HG03045 (cell line): ENCODE measurements around the gene LUC7L3.
"Not testable (repeated sequence)": the region's sequence is repeated elsewhere in the genome, so short reads cannot be mapped to it uniquely, and the experiment has no call there.

Experiments
- ATAC-seq: cut with Tn5 transposase; IDR thresholded peaks from one replicate; pipeline ENCODE4 v1.9.1; 2021; ENCODE audit warnings: mild to moderate bottlenecking, moderate library complexity; ENCODE audit not compliant: unreplicated experiment

Gene LUC7L3

GRCh38 chr17:50708050-50709000 lies 11.1 kb upstream of the LUC7L3 start:
- ATAC-seq: no peak

- ATAC-seq: not testable (repeated sequence)
These were observed 10.3 kb upstream of the LUC7L3 start for GRCh38 chr17:50709053-50709452.

- ATAC-seq: no peak
These were observed 9.4 kb upstream of the LUC7L3 start for GRCh38 chr17:50710025-50710424.

GRCh38 chr17:50710650-50711049 lies 8.8 kb upstream of the LUC7L3 start:
- no peak for ATAC-seq

DNA sequence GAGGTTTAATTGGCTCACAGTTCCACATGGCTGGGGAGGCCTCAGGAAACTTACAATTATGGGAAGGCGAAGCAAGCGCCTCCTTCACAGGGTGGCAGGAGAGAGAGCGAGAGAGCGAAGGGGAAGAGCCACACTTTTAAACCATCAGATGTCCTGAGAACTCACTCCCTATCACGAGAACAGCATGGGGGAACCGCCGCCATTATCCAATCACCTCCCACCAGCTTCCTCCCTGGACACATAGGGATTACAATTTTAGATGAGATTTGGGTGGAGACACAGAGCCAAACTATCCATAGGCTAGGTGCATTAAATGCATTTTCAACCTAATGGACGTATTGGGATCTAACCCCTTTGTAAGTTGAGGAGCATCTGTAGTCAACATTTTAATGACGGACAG lies 6.8 kb upstream of the LUC7L3 start:
- ATAC-seq: no peak

DNA sequence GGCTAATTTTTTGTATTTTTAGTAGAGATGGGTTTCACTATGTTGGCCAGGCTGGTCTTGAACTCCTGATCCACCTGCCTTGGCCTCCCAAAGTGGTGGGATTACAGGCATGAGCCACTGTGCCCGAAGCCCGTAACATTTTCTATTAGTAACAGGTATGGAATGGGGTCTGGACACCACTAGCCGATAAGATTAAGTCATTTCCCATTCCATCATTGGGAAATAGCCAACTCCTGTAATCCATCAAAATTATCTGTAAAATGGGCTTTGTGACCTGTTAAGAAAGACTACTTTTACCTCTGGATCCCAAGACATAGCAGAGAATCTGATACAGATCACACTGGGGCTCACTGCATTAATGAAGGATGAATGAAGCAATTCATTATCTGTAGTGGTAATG lies 3.9 kb upstream of the LUC7L3 start:
- ATAC-seq: no peak

DNA sequence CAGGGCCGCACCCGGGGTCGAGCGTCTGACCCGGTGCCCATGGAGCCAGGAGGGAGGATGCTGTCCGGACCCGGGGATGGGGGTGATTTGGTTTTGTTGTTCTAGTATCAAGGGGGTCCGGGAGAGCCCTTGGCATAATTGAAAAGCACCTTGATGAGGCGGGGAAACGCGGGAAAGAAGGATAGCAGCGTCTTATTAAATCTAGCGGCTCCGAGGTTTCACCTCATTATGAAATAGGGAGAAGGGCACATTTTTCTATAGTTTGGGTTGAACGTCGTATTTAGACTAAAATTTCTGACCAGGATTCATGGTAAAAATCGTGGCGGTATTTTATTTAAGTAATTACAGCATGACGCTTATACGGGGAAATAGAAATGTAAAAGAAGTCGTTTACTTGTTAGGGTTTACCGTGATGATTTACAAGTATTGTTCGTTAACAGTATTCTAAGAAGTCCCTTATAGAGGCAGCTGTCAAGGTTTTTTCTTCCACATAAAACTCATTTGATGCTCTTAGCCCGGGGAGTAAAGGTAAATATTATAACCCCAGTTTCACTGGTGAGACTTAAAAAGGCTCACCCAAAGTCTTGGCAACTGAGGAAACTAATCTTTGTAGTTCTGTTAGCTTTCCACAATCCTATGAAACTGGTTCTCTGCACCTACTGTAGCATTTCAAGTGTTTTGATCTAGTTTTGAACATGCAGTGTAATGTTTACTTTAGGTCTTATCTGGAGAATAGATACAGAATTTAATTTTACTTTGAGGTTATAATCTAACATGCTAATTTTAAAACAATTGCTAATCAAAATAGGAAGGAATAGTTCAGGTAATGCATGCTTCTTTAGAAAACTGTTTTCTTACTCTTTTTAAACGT lies 756 bp downstream of the LUC7L3 start:
- ATAC-seq: no peak

DNA sequence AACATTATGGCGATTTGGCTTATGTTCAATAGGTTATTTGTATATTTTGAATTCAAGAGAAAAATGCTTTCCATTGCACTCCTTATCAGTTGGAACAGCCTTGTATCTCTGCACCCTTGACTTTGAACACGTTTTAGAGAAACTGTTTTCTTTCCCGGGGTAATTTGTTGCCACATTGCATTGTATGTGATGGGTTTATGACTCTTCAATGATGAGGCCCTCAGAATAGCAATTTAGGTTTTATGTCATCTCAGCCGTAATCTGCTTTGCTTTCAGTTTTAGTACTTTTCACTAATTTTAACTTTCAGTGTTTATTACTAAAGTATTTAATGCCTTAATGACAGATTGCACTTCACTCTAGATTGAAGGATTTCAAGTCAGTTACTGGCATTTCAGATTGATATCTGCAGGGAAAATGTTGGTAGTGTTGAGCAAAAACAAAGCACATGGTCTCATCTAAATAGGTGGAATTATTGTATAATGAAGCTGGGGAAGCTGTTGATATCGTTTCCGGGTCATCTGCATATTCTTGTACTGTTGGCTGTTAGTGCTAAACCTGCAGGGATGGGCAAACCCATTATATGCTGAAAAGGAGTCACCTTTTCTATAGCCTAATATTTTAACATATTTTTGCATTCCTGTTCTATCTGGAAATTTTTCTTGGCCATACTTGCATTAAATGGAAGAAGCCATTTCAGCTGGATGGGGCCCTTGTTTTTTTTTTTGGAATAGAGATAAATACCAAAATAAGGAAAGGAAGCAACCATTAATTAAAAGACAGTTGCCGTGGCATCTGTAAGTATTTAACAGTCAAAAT lies 2.0 kb downstream of the LUC7L3 start:
- ATAC-seq: no peak

GRCh38 chr17:50722746-50723145 lies 3.3 kb downstream of the LUC7L3 start:
- ATAC-seq: no peak

GRCh38 chr17:50724622-50725021 lies 5.2 kb downstream of the LUC7L3 start:
- ATAC-seq: not testable (repeated sequence)

DNA sequence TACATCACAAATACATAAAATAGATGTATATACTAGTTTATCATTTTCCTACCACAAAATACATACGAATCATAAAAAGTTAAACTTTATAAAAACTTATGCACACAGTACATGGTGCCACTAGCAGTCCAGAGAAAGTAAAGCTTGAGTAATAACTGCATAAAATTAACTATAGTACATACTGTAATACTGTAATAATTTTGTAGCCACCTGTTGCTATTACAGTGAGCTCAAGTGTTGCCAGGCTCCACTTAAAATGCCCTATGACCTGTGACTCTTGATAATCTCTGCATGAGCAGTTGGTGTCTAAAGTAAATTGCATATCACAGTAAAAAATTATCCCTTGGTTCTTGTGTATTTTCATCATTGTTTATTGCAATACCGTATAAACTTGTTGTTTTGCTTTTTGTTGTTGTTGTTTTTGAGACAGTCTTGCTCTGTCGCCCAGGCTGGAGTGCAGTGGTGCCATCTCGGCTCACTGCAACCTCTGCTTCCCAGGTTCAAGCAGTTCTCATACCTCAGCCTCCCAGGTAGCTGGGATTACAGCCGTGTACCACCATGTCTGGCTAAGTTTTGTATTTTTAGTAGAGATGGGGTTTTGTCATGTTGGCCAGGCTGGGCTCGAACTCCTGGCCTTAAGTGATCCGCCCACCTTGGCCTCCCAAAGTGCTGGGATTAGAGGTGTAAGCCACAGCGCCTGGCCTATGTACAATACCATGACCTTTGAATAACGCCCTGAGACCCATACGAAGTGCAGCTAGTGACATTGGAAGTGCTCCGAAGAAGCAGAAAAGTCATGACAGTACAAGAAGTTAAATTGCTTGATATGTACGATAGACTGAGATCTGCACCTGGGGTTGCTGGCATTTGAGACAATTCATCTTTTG lies 6.6 kb downstream of the LUC7L3 start:
- ATAC-seq: no peak

DNA sequence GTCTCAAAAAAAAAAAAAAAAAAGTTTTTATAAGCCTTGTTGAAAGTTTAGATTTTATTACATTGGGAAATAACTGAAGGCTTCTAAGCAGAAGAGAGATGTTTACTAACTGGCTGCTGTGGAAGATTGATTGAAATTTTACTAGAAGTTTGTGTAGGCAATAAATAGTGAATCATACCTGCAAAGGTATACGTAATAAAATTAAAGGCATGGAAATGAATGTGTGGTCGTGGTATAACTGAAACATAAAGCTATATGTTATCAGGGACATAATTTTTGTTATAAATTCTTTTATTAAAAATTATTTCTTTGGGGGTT lies 8.7 kb downstream of the LUC7L3 start:
- no peak for ATAC-seq

GRCh38 chr17:50728881-50729765 lies 9.7 kb downstream of the LUC7L3 start:
- no peak for ATAC-seq

- ATAC-seq: no peak
These were observed 12.4 kb downstream of the LUC7L3 start for GRCh38 chr17:50731575-50732460.

DNA sequence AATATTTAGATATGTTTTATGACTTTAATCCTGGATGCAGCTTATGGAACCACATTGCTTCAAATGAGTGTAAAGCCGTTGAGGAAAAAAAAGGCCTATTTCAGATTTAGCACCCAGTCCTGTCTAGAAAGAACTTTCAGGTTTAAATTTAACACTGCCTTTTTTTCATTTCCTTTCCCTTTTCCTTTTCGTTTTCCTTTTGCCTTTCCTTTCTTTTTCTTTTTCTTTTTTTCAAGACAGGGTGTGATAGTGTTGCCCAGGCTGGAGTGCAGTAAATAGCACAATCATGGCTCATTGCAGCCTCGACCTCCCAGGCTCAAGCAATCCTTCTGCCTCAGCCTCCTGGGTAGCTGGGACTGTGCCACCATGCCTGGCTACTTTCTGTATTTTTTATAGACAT lies 15.9 kb downstream of the LUC7L3 start:
- no peak for ATAC-seq

GRCh38 chr17:50737118-50737698 lies 17.8 kb downstream of the LUC7L3 start:
- no peak for ATAC-seq

GRCh38 chr17:50739098-50739497 lies 19.7 kb downstream of the LUC7L3 start:
- ATAC-seq: no peak

DNA sequence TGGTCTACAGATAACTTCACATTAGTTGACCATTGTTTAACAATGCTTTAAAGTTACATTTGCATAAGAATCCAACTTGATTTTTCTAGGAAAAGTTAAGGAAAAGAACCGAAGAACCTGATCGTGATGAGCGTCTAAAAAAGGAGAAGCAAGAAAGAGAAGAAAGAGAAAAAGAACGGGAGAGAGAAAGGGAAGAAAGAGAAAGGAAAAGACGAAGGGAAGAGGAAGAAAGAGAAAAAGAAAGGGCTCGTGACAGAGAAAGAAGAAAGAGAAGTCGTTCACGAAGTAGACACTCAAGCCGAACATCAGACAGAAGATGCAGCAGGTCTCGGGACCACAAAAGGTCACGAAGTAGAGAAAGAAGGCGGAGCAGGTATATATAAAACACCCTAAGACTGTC lies 26.2 kb downstream of the LUC7L3 start:
- no peak for ATAC-seq
